G401.6 (cell line): ENCODE results near the gene EFCAB13.

Experiments used
- FAIRE-seq: peaks from 2 replicates; lab custom pipeline; 2012; peaks lifted over from hg19 to GRCh38; lab: Jason Lieb, UNC

EFCAB13 gene

GRCh38 chr17:47323382-47324223 lies at the start of gene EFCAB13:
EFCAB13 (plus strand) TSS chr17:47323955; CDS start chr17:47328354, 4,399 bp downstream.
- no peak for FAIRE-seq

GRCh38 chr17:47274319-47275069 lies 49.3 kb upstream of the EFCAB13 start:
- no peak for FAIRE-seq

- FAIRE-seq, result no peak
These were observed 48.3 kb upstream of the EFCAB13 start for GRCh38 chr17:47275245-47275984.

- FAIRE-seq, result no peak
These were observed 47.3 kb upstream of the EFCAB13 start for GRCh38 chr17:47276444-47276843.

GRCh38 chr17:47276868-47277267 lies 46.9 kb upstream of the EFCAB13 start:
- no peak for FAIRE-seq

GRCh38 chr17:47277921-47278320 lies 45.8 kb upstream of the EFCAB13 start:
- FAIRE-seq, result no peak

- no peak for FAIRE-seq
These were observed 45.2 kb upstream of the EFCAB13 start for GRCh38 chr17:47278561-47278960.

GRCh38 chr17:47279062-47279801 lies 44.5 kb upstream of the EFCAB13 start:
- FAIRE-seq, result no peak

- FAIRE-seq, result no peak
These were observed 43.5 kb upstream of the EFCAB13 start for GRCh38 chr17:47280072-47280811.

- FAIRE-seq, result no peak
These were observed 42.5 kb upstream of the EFCAB13 start for GRCh38 chr17:47281216-47281615.

- no peak for FAIRE-seq
These were observed 38.8 kb upstream of the EFCAB13 start for GRCh38 chr17:47285003-47285402.

- FAIRE-seq, result no peak
These were observed 37.4 kb upstream of the EFCAB13 start for GRCh38 chr17:47286198-47286914.

- no peak for FAIRE-seq
These were observed 36.7 kb upstream of the EFCAB13 start for GRCh38 chr17:47287068-47287467.

GRCh38 chr17:47287639-47288038 lies 36.1 kb upstream of the EFCAB13 start:
- FAIRE-seq, result no peak

- FAIRE-seq, result no peak
These were observed 35.1 kb upstream of the EFCAB13 start for GRCh38 chr17:47288531-47289116.

GRCh38 chr17:47289302-47289701 lies 34.5 kb upstream of the EFCAB13 start:
- FAIRE-seq, result no peak

- FAIRE-seq, result no peak
These were observed 32.9 kb upstream of the EFCAB13 start for GRCh38 chr17:47290870-47291241.

- FAIRE-seq, result no peak
These were observed 32.4 kb upstream of the EFCAB13 start for GRCh38 chr17:47291242-47291873.

- FAIRE-seq, result no peak
These were observed 31.5 kb upstream of the EFCAB13 start for GRCh38 chr17:47292206-47292605.
